ENCODE measurements around the gene TBC1D24.
"Not testable (repeated sequence)": the region's sequence is repeated elsewhere in the genome, so short reads cannot be mapped to it uniquely, and the experiment has no call there.

Gene TBC1D24

GRCh38 chr16:2476741-2477140 is 1.8 kb downstream of the TBC1D24 start:
- DNase-seq, result no peak
- Histone ChIP-seq H3K27ac (ENCODE audit: low read length) (no peak overlapping the region), H3K4me1 (ENCODE audit: low read length) (no peaks in the 10 kb centered on the region), H3K4me3 (ENCODE audit: low read length) (no peak overlapping the region), H3K9ac (ENCODE audit: low read length) (no peak overlapping the region), H4K20me1 (ENCODE audit: insufficient read depth, low read length) (no peaks in the 10 kb centered on the region), H3K36me3 (replicated peaks; ENCODE audit: insufficient read depth, low read length) (no peaks in the 10 kb centered on the region), H3F3A (ENCODE audit: insufficient read depth, low read length) (peaks cover 6% of the 10 kb centered on the region; the same call in 1 of the 2 replicates), H2AFZ (ENCODE audit: low read length) (no peak overlapping the region), H3K79me2 (ENCODE audit: low read length) (peaks cover 24% of the 10 kb centered on the region), H3K9me2 (replicated peaks; ENCODE audit: insufficient read depth, low read length) (no peaks in the 10 kb centered on the region), H3K4me2 (ENCODE audit: low read depth, low read length) (no peak overlapping the region), H3K9me3 (replicated peaks; ENCODE audit: insufficient read depth, low read length) (no peaks in the 10 kb centered on the region), H3K27me3 (replicated peaks; ENCODE audit: insufficient read depth, low read length) (peaks cover 17% of the 10 kb centered on the region)
- TF ChIP-seq CTCF (IDR thresholded peaks at IDR 0.05; ENCODE audit: low read length), result no peak
- no peak for TF ChIP-seq EZH2 (optimal IDR thresholded peaks at IDR 0.05; ENCODE audit: low read depth, low read length)
- no peak for TF ChIP-seq EZH2phosphoT487 (IDR thresholded peaks at IDR 0.05; ENCODE audit: low read length)

GRCh38 chr16:2477327-2477726 is 2.4 kb downstream of the TBC1D24 start:
- Histone ChIP-seq H3K27me3 (replicated peaks; ENCODE audit: insufficient read depth, low read length) (peaks cover 11% of the 10 kb centered on the region), H3K4me2 (ENCODE audit: low read depth, low read length) (no peak overlapping the region), H3K9ac (ENCODE audit: low read length) (no peak overlapping the region), H3K79me2 (ENCODE audit: low read length) (peaks cover 26% of the 10 kb centered on the region), H3K4me1 (ENCODE audit: low read length) (no peaks in the 10 kb centered on the region), H3K36me3 (replicated peaks; ENCODE audit: insufficient read depth, low read length) (no peaks in the 10 kb centered on the region), H3K9me2 (replicated peaks; ENCODE audit: insufficient read depth, low read length) (no peaks in the 10 kb centered on the region), H3F3A (ENCODE audit: insufficient read depth, low read length) (peaks cover 6% of the 10 kb centered on the region; the same call in 1 of the 2 replicates), H4K20me1 (ENCODE audit: insufficient read depth, low read length) (no peaks in the 10 kb centered on the region), H2AFZ (ENCODE audit: low read length) (no peak overlapping the region), H3K27ac (ENCODE audit: low read length) (no peak overlapping the region), H3K4me3 (ENCODE audit: low read length) (no peak overlapping the region), H3K9me3 (replicated peaks; ENCODE audit: insufficient read depth, low read length) (no peaks in the 10 kb centered on the region)
- no peak for DNase-seq
- TF ChIP-seq EZH2phosphoT487 (IDR thresholded peaks at IDR 0.05; ENCODE audit: low read length), result no peak
- TF ChIP-seq EZH2 (optimal IDR thresholded peaks at IDR 0.05; ENCODE audit: low read depth, low read length), result no peak
- no peak for TF ChIP-seq CTCF (IDR thresholded peaks at IDR 0.05; ENCODE audit: low read length)

- no peak overlapping the region for H3K9ac ChIP-seq (ENCODE audit: low read length)
- no peak overlapping the region for H2AFZ ChIP-seq (ENCODE audit: low read length)
- no peak overlapping the region for H3K4me2 ChIP-seq (ENCODE audit: low read depth, low read length)
- no peak for DNase-seq
- H4K20me1 ChIP-seq (ENCODE audit: insufficient read depth, low read length), result no peaks in the 10 kb centered on the region
- no peaks in the 10 kb centered on the region for H3K4me1 ChIP-seq (ENCODE audit: low read length)
- H3K27me3 ChIP-seq (replicated peaks; ENCODE audit: insufficient read depth, low read length), result peaks cover 2% of the 10 kb centered on the region; the same call in 1 of the 2 replicates
- no peak for TF ChIP-seq CTCF (IDR thresholded peaks at IDR 0.05; ENCODE audit: low read length)
- TF ChIP-seq EZH2 (optimal IDR thresholded peaks at IDR 0.05; ENCODE audit: low read depth, low read length), result no peak
- TF ChIP-seq EZH2phosphoT487 (IDR thresholded peaks at IDR 0.05; ENCODE audit: low read length), result no peak
- no peaks in the 10 kb centered on the region for H3K36me3 ChIP-seq (replicated peaks; ENCODE audit: insufficient read depth, low read length)
- no peaks in the 10 kb centered on the region for H3K9me3 ChIP-seq (replicated peaks; ENCODE audit: insufficient read depth, low read length)
- H3F3A ChIP-seq (ENCODE audit: insufficient read depth, low read length), result peaks cover 6% of the 10 kb centered on the region; the same call in 1 of the 2 replicates
- H3K9me2 ChIP-seq (replicated peaks; ENCODE audit: insufficient read depth, low read length), result no peaks in the 10 kb centered on the region
- no peak overlapping the region for H3K4me3 ChIP-seq (ENCODE audit: low read length)
- peaks cover 26% of the 10 kb centered on the region for H3K79me2 ChIP-seq (ENCODE audit: low read length)
- no peak overlapping the region for H3K27ac ChIP-seq (ENCODE audit: low read length)
Measured at GRCh38 chr16:2478279-2478678, 3.4 kb downstream of the TBC1D24 start.

GRCh38 chr16:2479996-2480395 is 5.1 kb downstream of the TBC1D24 start:
- H3K36me3 ChIP-seq (replicated peaks; ENCODE audit: insufficient read depth, low read length); H3K9me2 ChIP-seq (replicated peaks; ENCODE audit: insufficient read depth, low read length); H3K9ac ChIP-seq (ENCODE audit: low read length); DNase-seq; H2AFZ ChIP-seq (ENCODE audit: low read length); H3K4me1 ChIP-seq (ENCODE audit: low read length); H4K20me1 ChIP-seq (ENCODE audit: insufficient read depth, low read length); H3K27ac ChIP-seq (ENCODE audit: low read length); H3K27me3 ChIP-seq (replicated peaks; ENCODE audit: insufficient read depth, low read length); H3K4me3 ChIP-seq (ENCODE audit: low read length); H3K4me2 ChIP-seq (ENCODE audit: low read depth, low read length); H3F3A ChIP-seq (ENCODE audit: insufficient read depth, low read length); H3K9me3 ChIP-seq (replicated peaks; ENCODE audit: insufficient read depth, low read length): not testable (repeated sequence)
- peaks cover 26% of the 10 kb centered on the region for H3K79me2 ChIP-seq (ENCODE audit: low read length)

All from MM.1S (cell line).